MM.1S (cell line): ENCODE measurements around the gene ADRB1.

Experiments
- DNase-seq: peaks from one replicate; pipeline ENCODE4 v3.0.0-alpha.2; 2015
- H2AFZ ChIP-seq: fragments of 300-600 bp; sonication (generic); 2 replicates; pipeline ENCODE4 v1.6.0; 2016; ENCODE audit warnings: antibody characterized with exemption, low read length
- H3F3A ChIP-seq: fragments of 300-600 bp; sonication (generic); 2 replicates; pipeline ENCODE4 v1.6.1; 2016; ENCODE audit warnings: mild to moderate bottlenecking, antibody characterized with exemption, low read length, moderate library complexity, mixed read lengths; ENCODE audit not compliant: insufficient read depth
- H3K27ac ChIP-seq: fragments of 300-600 bp; sonication (generic); 2 replicates; pipeline ENCODE4 v1.5.1; 2016; ENCODE audit warnings: mild to moderate bottlenecking, low read length
- H3K27me3 ChIP-seq: fragments of 300-600 bp; sonication (generic); replicated peaks from 2 replicates; pipeline ENCODE4 v1.6.0; 2016; ENCODE audit warnings: low read length; ENCODE audit not compliant: insufficient read depth
- H3K36me3 ChIP-seq: fragments of 300-600 bp; sonication (generic); replicated peaks from 2 replicates; pipeline ENCODE4 v1.6.1; 2016; ENCODE audit warnings: mild to moderate bottlenecking, low read length, mixed read lengths; ENCODE audit not compliant: insufficient read depth
- H3K4me1 ChIP-seq: fragments of 300-600 bp; sonication (generic); 2 replicates; pipeline ENCODE4 v1.6.1; 2016; ENCODE audit warnings: low read length, mixed read lengths
- H3K4me2 ChIP-seq: fragments of 300-600 bp; sonication (generic); 2 replicates; pipeline ENCODE4 v1.6.0; 2016; ENCODE audit warnings: low read depth, low read length
- H3K4me3 ChIP-seq: fragments of 300-600 bp; sonication (generic); 2 replicates; pipeline ENCODE4 v1.5.1; 2016; ENCODE audit warnings: low read length, mixed read lengths
- H3K79me2 ChIP-seq: fragments of 300-600 bp; sonication (generic); 2 replicates; pipeline ENCODE4 v1.6.1; 2016; ENCODE audit warnings: mixed run types, low read length, mixed read lengths
- H3K9ac ChIP-seq: fragments of 300-600 bp; sonication (generic); 2 replicates; pipeline ENCODE4 v1.6.1; 2016; ENCODE audit warnings: low read length, mixed read lengths
- H3K9me2 ChIP-seq: fragments of 300-600 bp; sonication (generic); replicated peaks from 2 replicates; pipeline ENCODE4 v1.6.1; 2016; ENCODE audit warnings: mild to moderate bottlenecking, low read length, mixed read lengths; ENCODE audit not compliant: insufficient read depth
- H3K9me3 ChIP-seq: fragments of 300-600 bp; sonication (generic); replicated peaks from 2 replicates; pipeline ENCODE4 v1.6.1; 2016; ENCODE audit warnings: mild to moderate bottlenecking, low read length, mixed read lengths; ENCODE audit not compliant: insufficient read depth
- H4K20me1 ChIP-seq: fragments of 300-600 bp; sonication (generic); 2 replicates; pipeline ENCODE4 v1.6.1; 2016; ENCODE audit warnings: mild to moderate bottlenecking, low read length, moderate library complexity, mixed read lengths; ENCODE audit not compliant: insufficient read depth
- CTCF ChIP-seq: fragments of 300-600 bp; sonication (generic); IDR thresholded peaks from 2 replicates; pipeline ENCODE4 v1.5.1; 2016; ENCODE audit warnings: antibody characterized with exemption, low read length, mixed read lengths
- EZH2 ChIP-seq: fragments of 300-600 bp; sonication (generic); optimal IDR thresholded peaks from 2 replicates; pipeline ENCODE3; 2017; ENCODE audit warnings: low read depth, mild to moderate bottlenecking, antibody characterized with exemption, low read length, mixed read lengths
- EZH2phosphoT487 ChIP-seq: fragments of 300-600 bp; sonication (generic); IDR thresholded peaks from 2 replicates; pipeline ENCODE4 v1.6.1; 2018; ENCODE audit warnings: antibody characterized with exemption, low read length

The ADRB1 gene

GRCh38 chr10:114061148-114061547, 17.5 kb downstream of the ADRB1 start:
- Histone ChIP-seq H3K9me2 (no peaks in the 10 kb centered on the region), H4K20me1 (no peaks in the 10 kb centered on the region), H2AFZ (no peak overlapping the region), H3F3A (no peaks in the 10 kb centered on the region), H3K79me2 (no peaks in the 10 kb centered on the region), H3K36me3 (no peaks in the 10 kb centered on the region), H3K4me3 (no peak overlapping the region), H3K4me2 (no peak overlapping the region), H3K27me3 (no peaks in the 10 kb centered on the region), H3K9ac (no peak overlapping the region), H3K9me3 (no peaks in the 10 kb centered on the region), H3K27ac (no peak overlapping the region), H3K4me1 (peaks cover 13% of the 10 kb centered on the region)
- TF ChIP-seq CTCF, result no peak
- no peak for TF ChIP-seq EZH2
- TF ChIP-seq EZH2phosphoT487, result no peak
- DNase-seq, result no peak

GRCh38 chr10:114061789-114062188, 18.1 kb downstream of the ADRB1 start:
- DNase-seq, result no peak
- Histone ChIP-seq H2AFZ (no peak overlapping the region), H4K20me1 (no peaks in the 10 kb centered on the region), H3K9ac (no peak overlapping the region), H3K9me3 (no peaks in the 10 kb centered on the region), H3K27ac (no peak overlapping the region), H3K4me2 (no peak overlapping the region), H3K79me2 (no peaks in the 10 kb centered on the region), H3K9me2 (no peaks in the 10 kb centered on the region), H3K27me3 (no peaks in the 10 kb centered on the region), H3K4me3 (no peak overlapping the region), H3F3A (no peaks in the 10 kb centered on the region), H3K4me1 (peaks cover 13% of the 10 kb centered on the region), H3K36me3 (no peaks in the 10 kb centered on the region)
- TF ChIP-seq EZH2phosphoT487, result no peak
- TF ChIP-seq EZH2, result no peak
- no peak for TF ChIP-seq CTCF

GRCh38 chr10:114064151-114065048, 20.7 kb downstream of the ADRB1 start:
- Histone ChIP-seq H3K9me2 (no peaks in the 10 kb centered on the region), H2AFZ (0 out of 2 replicates have a peak overlapping the region, but pooled peaks have one; percentile 1), H4K20me1 (no peaks in the 10 kb centered on the region), H3K9me3 (no peaks in the 10 kb centered on the region), H3K36me3 (no peaks in the 10 kb centered on the region), H3K4me3 (no peak overlapping the region), H3F3A (no peaks in the 10 kb centered on the region), H3K27ac (no peak overlapping the region), H3K4me2 (peak overlapping the region; percentile 24; the same call in 1 of the 2 replicates), H3K27me3 (no peaks in the 10 kb centered on the region), H3K79me2 (no peaks in the 10 kb centered on the region), H3K4me1 (peaks cover 21% of the 10 kb centered on the region), H3K9ac (no peak overlapping the region)
- peak; percentile 12 for DNase-seq
- TF ChIP-seq CTCF, result no peak
- no peak for TF ChIP-seq EZH2
- TF ChIP-seq EZH2phosphoT487, result no peak
